Nephron (organoid): ENCODE results near the gene TPCN1.

Experiments
- H3K27ac Mint-ChIP-seq, 3 experiments: 2 replicates each; pipeline ENCODE4 v1.8.0; 2020; ENCODE audit warnings: mixed read lengths in 3 of 3, mild to moderate bottlenecking in 2 of 3, moderate library complexity in 1 of 3
- H3K27me3 Mint-ChIP-seq: 2 replicates; pipeline ENCODE4 v1.8.0; 2021; ENCODE audit warnings: low read depth, mild to moderate bottlenecking, moderate library complexity, mixed read lengths
- H3K36me3 Mint-ChIP-seq: 2 replicates; pipeline ENCODE4 v1.8.0; 2020; ENCODE audit warnings: low read depth, mixed read lengths
- H3K4me1 Mint-ChIP-seq: 2 replicates; pipeline ENCODE4 v1.8.0; 2020; ENCODE audit warnings: mixed read lengths
- H3K4me3 Mint-ChIP-seq, 3 experiments: 2 replicates each; pipeline ENCODE4 v1.8.0; 2020; ENCODE audit warnings: mild to moderate bottlenecking in 3 of 3, mixed read lengths in 3 of 3, moderate library complexity in 2 of 3
- H3K9me3 Mint-ChIP-seq: 2 replicates; pipeline ENCODE4 v1.8.0; 2020; ENCODE audit warnings: mixed read lengths
- CTCF ChIP-seq, 3 experiments: fragments of 200-600 bp; sonication (generic); IDR thresholded peaks; one replicate each; pipeline ENCODE4 v1.5.0; 2021; ENCODE audit warnings: antibody characterized with exemption in 3 of 3; ENCODE audit not compliant: unreplicated experiment in 3 of 3

Gene TPCN1

DNA sequence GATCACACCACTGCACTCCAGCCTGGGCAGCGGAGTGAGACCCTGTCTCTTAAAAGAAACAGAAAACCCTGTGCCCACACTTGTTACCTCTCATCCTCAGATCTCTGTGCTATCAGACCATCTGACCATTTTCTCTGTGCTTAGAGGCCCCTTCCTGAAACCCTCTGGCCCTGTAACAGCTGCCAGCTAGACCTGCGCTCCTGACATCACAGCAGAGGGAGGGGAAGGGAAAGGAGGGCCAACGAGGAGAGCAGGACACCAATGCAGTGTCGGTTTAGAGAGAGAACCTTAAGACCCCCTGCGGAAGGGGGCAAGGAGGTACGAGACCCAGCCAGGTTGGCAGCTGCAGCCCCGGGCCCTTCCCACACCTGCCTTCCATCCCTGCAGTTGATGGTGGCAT, 71.3 kb downstream of the TPCN1 start:
- Mint-ChIP-seq H3K9me3 (no peaks in the 10 kb centered on the region), H3K36me3 (peaks cover 30% of the 10 kb centered on the region), H3K4me3 (no peak overlapping the region), H3K27ac (no peak overlapping the region), H3K27me3 (no peaks in the 10 kb centered on the region), H3K4me1 (peaks cover 6% of the 10 kb centered on the region)
- no peak for TF ChIP-seq CTCF (IDR thresholded peaks at IDR 0.05; ENCODE audit: unreplicated experiment in 3 of 3)

DNA sequence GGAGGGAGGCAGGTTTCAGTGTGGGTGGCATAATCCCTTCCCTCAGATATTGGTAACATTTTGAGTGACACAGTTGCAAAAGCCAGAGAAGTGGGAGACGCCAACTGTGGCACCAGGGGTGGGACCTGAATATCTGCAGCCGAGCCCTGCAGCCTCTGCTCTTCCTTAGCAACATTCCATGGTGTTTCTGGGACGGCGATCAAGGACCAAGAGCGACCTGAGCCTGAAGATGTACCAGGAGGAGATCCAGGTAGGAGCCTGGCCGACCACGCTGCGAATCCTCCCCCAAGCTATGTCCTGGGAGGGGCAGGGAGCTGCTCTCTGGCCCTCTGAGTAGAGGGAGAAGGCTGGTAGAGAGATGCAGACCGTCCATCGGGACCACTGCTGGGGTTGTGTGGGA, 71.8 kb downstream of the TPCN1 start:
- H3K4me1 Mint-ChIP-seq, result peaks cover 6% of the 10 kb centered on the region
- H3K36me3 Mint-ChIP-seq, result peaks cover 30% of the 10 kb centered on the region
- no peak for TF ChIP-seq CTCF (IDR thresholded peaks at IDR 0.05; ENCODE audit: unreplicated experiment in 3 of 3)
- H3K27ac Mint-ChIP-seq, result no peak overlapping the region
- no peaks in the 10 kb centered on the region for H3K9me3 Mint-ChIP-seq
- no peak overlapping the region for H3K4me3 Mint-ChIP-seq
- H3K27me3 Mint-ChIP-seq, result no peaks in the 10 kb centered on the region

- no peak overlapping the region for H3K4me3 Mint-ChIP-seq
- H3K27me3 Mint-ChIP-seq, result no peaks in the 10 kb centered on the region
- H3K36me3 Mint-ChIP-seq, result peaks cover 21% of the 10 kb centered on the region
- H3K27ac Mint-ChIP-seq, result no peak overlapping the region
- no peak for TF ChIP-seq CTCF (IDR thresholded peaks at IDR 0.05; ENCODE audit: unreplicated experiment in 3 of 3)
- no peaks in the 10 kb centered on the region for H3K4me1 Mint-ChIP-seq
- H3K9me3 Mint-ChIP-seq, result no peaks in the 10 kb centered on the region
These were observed 74.8 kb downstream of the TPCN1 start for GRCh38 chr12:113295886-113296556.

GRCh38 chr12:113296557-113297213, 75.4 kb downstream of the TPCN1 start:
- Mint-ChIP-seq H3K36me3 (peaks cover 16% of the 10 kb centered on the region), H3K4me1 (no peaks in the 10 kb centered on the region), H3K9me3 (no peaks in the 10 kb centered on the region), H3K27ac (no peak overlapping the region), H3K4me3 (no peak overlapping the region), H3K27me3 (no peaks in the 10 kb centered on the region)
- TF ChIP-seq CTCF (IDR thresholded peaks at IDR 0.05; ENCODE audit: unreplicated experiment in 3 of 3), result no peak

DNA sequence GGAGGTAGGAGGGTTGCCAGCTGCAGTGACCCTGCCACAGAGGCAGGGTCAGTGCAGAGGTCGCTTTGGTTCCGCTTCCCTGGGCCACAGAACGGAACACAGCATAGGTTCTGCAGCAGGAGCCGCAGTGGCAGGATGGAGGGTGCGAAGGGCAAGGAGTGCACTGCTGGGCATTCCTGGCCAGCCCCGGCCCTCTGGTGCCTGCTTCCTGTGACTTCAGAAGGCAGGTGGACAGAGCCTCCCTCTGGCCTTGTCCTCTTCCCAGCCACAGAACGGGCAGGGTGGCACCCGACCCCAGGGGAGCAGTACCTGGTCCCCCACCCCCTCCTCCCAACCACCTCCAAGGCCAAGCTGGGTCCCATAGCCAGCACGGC, 75.9 kb downstream of the TPCN1 start:
- TF ChIP-seq CTCF (IDR thresholded peaks at IDR 0.05; ENCODE audit: unreplicated experiment in 3 of 3), result no peak
- Mint-ChIP-seq H3K9me3 (no peaks in the 10 kb centered on the region), H3K4me3 (no peak overlapping the region), H3K27me3 (no peaks in the 10 kb centered on the region), H3K4me1 (no peaks in the 10 kb centered on the region), H3K36me3 (peaks cover 13% of the 10 kb centered on the region), H3K27ac (no peak overlapping the region)
